ENCODE measurements around the gene PCP4L1.

Gene PCP4L1

GRCh38 chr1:161290779-161291178 lies 32.2 kb downstream of the PCP4L1 start:
- H3K4me3 ChIP-seq (ENCODE audit: low read depth, low read length) = no peak overlapping the region
- TF ChIP-seq CTCF (IDR thresholded peaks at IDR 0.05; ENCODE audit: control insufficient read depth, extremely low read depth, insufficient read depth) = no peak
- DNase-seq (ENCODE audit: low read depth) = no peak

GRCh38 chr1:161297415-161297814 lies 38.9 kb downstream of the PCP4L1 start:
- no peak overlapping the region for H3K4me3 ChIP-seq (ENCODE audit: low read depth, low read length)
- DNase-seq (ENCODE audit: low read depth) = no peak
- no peak for TF ChIP-seq CTCF (IDR thresholded peaks at IDR 0.05; ENCODE audit: control insufficient read depth, extremely low read depth, insufficient read depth)

- no peak for DNase-seq (ENCODE audit: low read depth)
- no peak for TF ChIP-seq CTCF (IDR thresholded peaks at IDR 0.05; ENCODE audit: control insufficient read depth, extremely low read depth, insufficient read depth)
These were observed 39.6 kb downstream of the PCP4L1 start for GRCh38 chr1:161298116-161298515.

GRCh38 chr1:161299347-161299746 lies 40.8 kb downstream of the PCP4L1 start:
- H3K4me3 ChIP-seq (ENCODE audit: low read depth, low read length) = no peak overlapping the region
- DNase-seq (ENCODE audit: low read depth) = no peak
- TF ChIP-seq CTCF (IDR thresholded peaks at IDR 0.05; ENCODE audit: control insufficient read depth, extremely low read depth, insufficient read depth) = no peak

More at GRCh38 chr1:161298116-161298515, 39.6 kb downstream of the PCP4L1 start:
- no peak overlapping the region for H3K4me3 ChIP-seq (ENCODE audit: low read depth, low read length)

GRCh38 chr1:161300478-161300877 lies 41.9 kb downstream of the PCP4L1 start:
- no peak for TF ChIP-seq CTCF (IDR thresholded peaks at IDR 0.05; ENCODE audit: control insufficient read depth, extremely low read depth, insufficient read depth)
- DNase-seq (ENCODE audit: low read depth) = no peak
- no peak overlapping the region for H3K4me3 ChIP-seq (ENCODE audit: low read depth, low read length)

GRCh38 chr1:161304927-161305866 lies 46.7 kb downstream of the PCP4L1 start:
- DNase-seq (ENCODE audit: low read depth) = no peak
- no peak overlapping the region for H3K4me3 ChIP-seq (ENCODE audit: low read depth, low read length)
- no peak for TF ChIP-seq CTCF (IDR thresholded peaks at IDR 0.05; ENCODE audit: control insufficient read depth, extremely low read depth, insufficient read depth)

Measured in LNCaP clone FGC (cell line).